AG09319 (cell line): ENCODE results near the gene ARSG.

ENCODE experiments used
- DNase-seq: peaks from one replicate; pipeline ENCODE4 v3.0.0-alpha.2; 2010; ENCODE audit warnings: low read depth; ENCODE audit errors: extremely low read depth
- CTCF ChIP-seq: IDR thresholded peaks from 2 replicates; pipeline ENCODE4 v1.5.1; 2011; ENCODE audit warnings: low read depth, mild to moderate bottlenecking, inconsistent platforms, low read length, moderate library complexity

ARSG gene

GRCh38 chr17:68290268-68290954 lies 884 bp upstream of the ARSG start:
- no peak for TF ChIP-seq CTCF
- DNase-seq: no peak

GRCh38 chr17:68291836-68292688 lies 767 bp downstream of the ARSG start:
- no peak; the same call in 1 of the 2 replicates for TF ChIP-seq CTCF
- no peak for DNase-seq

- no peak for TF ChIP-seq CTCF
- DNase-seq: no peak
These were observed 1.4 kb downstream of the ARSG start for GRCh38 chr17:68292689-68293040.

GRCh38 chr17:68293490-68294195 lies 2.3 kb downstream of the ARSG start:
- TF ChIP-seq CTCF: no peak
- DNase-seq: no peak

GRCh38 chr17:68294196-68294555 lies 2.9 kb downstream of the ARSG start:
- no peak for TF ChIP-seq CTCF
- DNase-seq: no peak

- TF ChIP-seq CTCF: no peak
- no peak for DNase-seq
These were observed 3.3 kb downstream of the ARSG start for GRCh38 chr17:68294617-68295016.

- no peak for DNase-seq
- TF ChIP-seq CTCF: no peak
These were observed 3.8 kb downstream of the ARSG start for GRCh38 chr17:68295086-68295485.
